ENCODE data around the gene SETD1B. TPM values are rescaled to one million over a fixed set of nuclear protein-coding genes. Genes with fewer than 3 reads are reported as not detected.

Gene SETD1B
- total and polyA plus RNA-seq, 2 experiments from 2014 or later, result 2.5 to 3.8 TPM

GRCh38 chr12:121817648-121818043 is 13.8 kb downstream of the SETD1B start:
- TF ChIP-seq CTCF (IDR thresholded peaks at IDR 0.05; ENCODE audit: poor library complexity) (no peak), EZH2phosphoT487 (IDR thresholded peaks at IDR 0.05; ENCODE audit: low read depth, severe bottlenecking, unreplicated experiment) (no peak), EZH2 (IDR thresholded peaks at IDR 0.05; ENCODE audit: borderline replicate concordance) (no peak)
- Histone ChIP-seq H3K4me1 (ENCODE audit: insufficient read depth) (peaks cover 12% of the 10 kb centered on the region), H3K9me2 (replicated peaks; ENCODE audit: insufficient read depth) (no peaks in the 10 kb centered on the region), H3K79me2 (peaks cover 33% of the 10 kb centered on the region), H2AFZ (no peak overlapping the region), H3K4me2 (no peak overlapping the region), H3K27me3 (no peaks in the 10 kb centered on the region), H3K36me3 (replicated peaks; ENCODE audit: insufficient read depth, low read depth) (peaks cover 4% of the 10 kb centered on the region), H4K20me1 (ENCODE audit: insufficient read depth, poor library complexity, severe bottlenecking) (peaks cover 12% of the 10 kb centered on the region), H3K4me3 (no peak overlapping the region), H3K27ac (no peak overlapping the region), H3K9me3 (ENCODE audit: low read depth) (no peaks in the 10 kb centered on the region)
- DNase-seq (ENCODE audit: low spot score), result no peak
- whole genome bisulfite sequencing (ENCODE audit: low lambda C conversion rate, missing lambda C conversion rate), result 97% methylated on average over 18 of the region's 18 CpGs

- no peak for DNase-seq (ENCODE audit: low spot score)
- Histone ChIP-seq H3K27me3 (no peaks in the 10 kb centered on the region), H3K9me2 (replicated peaks; ENCODE audit: insufficient read depth) (no peaks in the 10 kb centered on the region), H2AFZ (no peak overlapping the region), H3K27ac (no peak overlapping the region), H3K4me3 (no peak overlapping the region), H3K36me3 (replicated peaks; ENCODE audit: insufficient read depth, low read depth) (peaks cover 4% of the 10 kb centered on the region), H3K79me2 (peaks cover 18% of the 10 kb centered on the region), H3K4me1 (ENCODE audit: insufficient read depth) (no peaks in the 10 kb centered on the region), H3K9me3 (ENCODE audit: low read depth) (no peaks in the 10 kb centered on the region), H3K4me2 (no peak overlapping the region), H4K20me1 (ENCODE audit: insufficient read depth, poor library complexity, severe bottlenecking) (no peaks in the 10 kb centered on the region)
- TF ChIP-seq CTCF (IDR thresholded peaks at IDR 0.05; ENCODE audit: poor library complexity), result no peak
- no peak for TF ChIP-seq EZH2 (IDR thresholded peaks at IDR 0.05; ENCODE audit: borderline replicate concordance)
- TF ChIP-seq EZH2phosphoT487 (IDR thresholded peaks at IDR 0.05; ENCODE audit: low read depth, severe bottlenecking, unreplicated experiment), result no peak
- 97% methylated on average over 21 of the region's 22 CpGs for WGBS (ENCODE audit: low lambda C conversion rate, missing lambda C conversion rate)
Observed at GRCh38 chr12:121819212-121819949, 15.6 kb downstream of the SETD1B start.

- DNase-seq (ENCODE audit: low spot score), result no peak
- Histone ChIP-seq H3K9me2 (replicated peaks; ENCODE audit: insufficient read depth) (no peaks in the 10 kb centered on the region), H3K4me2 (no peak overlapping the region), H3K79me2 (peaks cover 11% of the 10 kb centered on the region), H3K4me3 (no peak overlapping the region), H2AFZ (no peak overlapping the region), H3K27me3 (no peaks in the 10 kb centered on the region), H3K36me3 (replicated peaks; ENCODE audit: insufficient read depth, low read depth) (peaks cover 4% of the 10 kb centered on the region), H3K4me1 (ENCODE audit: insufficient read depth) (no peaks in the 10 kb centered on the region), H4K20me1 (ENCODE audit: insufficient read depth, poor library complexity, severe bottlenecking) (no peaks in the 10 kb centered on the region), H3K9me3 (ENCODE audit: low read depth) (no peaks in the 10 kb centered on the region), H3K27ac (no peak overlapping the region)
- TF ChIP-seq CTCF (IDR thresholded peaks at IDR 0.05; ENCODE audit: poor library complexity) (no peak), EZH2phosphoT487 (IDR thresholded peaks at IDR 0.05; ENCODE audit: low read depth, severe bottlenecking, unreplicated experiment) (no peak), EZH2 (IDR thresholded peaks at IDR 0.05; ENCODE audit: borderline replicate concordance) (no peak)
- 96% methylated on average over 7 of the region's 7 CpGs for WGBS (ENCODE audit: low lambda C conversion rate, missing lambda C conversion rate)
Observed at GRCh38 chr12:121820056-121820455, 16.2 kb downstream of the SETD1B start.
